HepG2 (cell line): ENCODE measurements around the gene NAA15.
"Not testable (repeated sequence)": the region's sequence is repeated elsewhere in the genome, so short reads cannot be mapped to it uniquely, and the experiment has no call there.

ENCODE experiments used
- KDM5B ChIP-seq: sonication (generic); formaldehyde crosslinking; IDR thresholded peaks from 2 replicates; pipeline ENCODE4 v1.4.0; 2020; ENCODE audit warnings: missing genetic modification reagents, mild to moderate bottlenecking, borderline replicate concordance
- KLF6 ChIP-seq: IDR thresholded peaks from 2 replicates; pipeline ENCODE4 v1.8.0; 2016; ENCODE audit warnings: missing biosample characterization, missing genetic modification reagents
- ZNF274 ChIP-seq: sonication (generic); formaldehyde crosslinking; IDR thresholded peaks from 2 replicates; pipeline ENCODE4 v1.5.1; 2020; ENCODE audit warnings: mild to moderate bottlenecking, missing genetic modification reagents
- ZNF672 ChIP-seq: sonication (generic); formaldehyde crosslinking; IDR thresholded peaks from 2 replicates; pipeline ENCODE4 v1.8.1; 2022; ENCODE audit warnings: missing genetic modification reagents

- not testable (repeated sequence) for TF ChIP-seq KDM5B; KLF6; ZNF672 (CRISPR knock-in tag); ZNF274
Measured at GRCh38 chr4:139322541-139322940, 21.2 kb downstream of the NAA15 start.
